GM19351 (cell line): ENCODE results near the gene SEC14L3.

ENCODE experiments used
- ATAC-seq: cut with Tn5 transposase; IDR thresholded peaks from one replicate; pipeline ENCODE4 v1.9.1; 2021; ENCODE audit warnings: mild to moderate bottlenecking, moderate library complexity; ENCODE audit not compliant: unreplicated experiment

Gene SEC14L3

DNA sequence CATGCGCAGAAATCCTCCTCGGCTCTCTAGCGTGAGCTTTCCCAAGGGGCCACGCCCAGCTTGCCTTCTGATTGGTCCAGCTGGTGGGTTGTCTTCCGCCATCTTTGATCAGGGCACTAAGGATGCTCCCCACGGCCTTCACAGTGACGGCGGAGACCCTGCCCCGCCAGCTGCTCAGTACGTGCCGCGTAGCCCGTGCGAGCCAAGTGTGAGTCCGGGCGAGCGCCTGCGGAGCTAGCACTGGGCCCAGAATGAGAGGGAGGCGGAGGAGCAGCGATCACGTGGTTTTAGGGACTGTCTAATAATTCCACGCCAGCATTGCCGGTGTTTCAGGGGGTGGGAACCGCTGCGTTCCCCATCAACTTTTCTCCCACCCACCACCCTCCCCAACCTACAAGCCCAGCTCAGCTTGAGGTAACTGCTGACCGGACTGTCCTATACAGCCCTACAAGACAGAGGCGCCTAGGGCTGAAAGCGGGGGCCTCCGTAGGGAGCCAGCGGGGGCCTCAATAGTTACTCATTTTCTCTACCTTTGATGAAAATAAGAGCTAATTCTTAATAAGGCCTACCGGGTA is 47.8 kb downstream of the SEC14L3 start:
- ATAC-seq = peak; percentile 84

DNA sequence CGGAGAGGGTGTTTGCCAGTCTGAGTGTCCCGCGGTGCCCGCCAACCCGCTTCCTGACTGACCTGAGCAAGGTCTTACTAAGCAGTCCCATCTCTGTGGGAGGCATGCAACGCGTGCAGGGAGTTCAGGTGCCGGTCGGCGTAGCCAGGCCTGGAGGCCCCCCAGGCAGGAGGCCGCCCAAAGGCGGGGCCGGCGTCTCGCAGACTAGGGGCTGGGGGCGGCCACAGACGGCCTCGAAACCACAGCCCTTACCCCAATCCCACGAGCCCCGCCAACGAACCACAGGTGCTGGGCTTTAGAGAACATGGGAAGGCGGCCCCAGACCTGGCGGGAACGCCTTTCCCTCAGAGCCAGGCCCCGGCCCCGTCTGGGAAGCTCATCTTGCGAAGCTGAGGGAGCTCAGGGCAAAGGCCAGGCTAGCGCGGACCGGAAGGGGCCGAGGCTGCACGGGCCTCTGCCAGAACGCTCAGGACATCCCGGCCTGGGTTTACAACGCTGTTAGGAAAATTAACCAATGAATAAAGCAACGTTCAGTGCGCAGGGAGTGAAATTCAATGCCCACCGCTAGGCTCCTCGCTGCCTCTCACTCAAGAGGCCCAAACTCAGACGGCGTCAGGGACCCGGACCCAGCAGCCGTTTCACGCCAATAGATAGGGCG is 48.4 kb downstream of the SEC14L3 start:
- ATAC-seq = peak; percentile 23

DNA sequence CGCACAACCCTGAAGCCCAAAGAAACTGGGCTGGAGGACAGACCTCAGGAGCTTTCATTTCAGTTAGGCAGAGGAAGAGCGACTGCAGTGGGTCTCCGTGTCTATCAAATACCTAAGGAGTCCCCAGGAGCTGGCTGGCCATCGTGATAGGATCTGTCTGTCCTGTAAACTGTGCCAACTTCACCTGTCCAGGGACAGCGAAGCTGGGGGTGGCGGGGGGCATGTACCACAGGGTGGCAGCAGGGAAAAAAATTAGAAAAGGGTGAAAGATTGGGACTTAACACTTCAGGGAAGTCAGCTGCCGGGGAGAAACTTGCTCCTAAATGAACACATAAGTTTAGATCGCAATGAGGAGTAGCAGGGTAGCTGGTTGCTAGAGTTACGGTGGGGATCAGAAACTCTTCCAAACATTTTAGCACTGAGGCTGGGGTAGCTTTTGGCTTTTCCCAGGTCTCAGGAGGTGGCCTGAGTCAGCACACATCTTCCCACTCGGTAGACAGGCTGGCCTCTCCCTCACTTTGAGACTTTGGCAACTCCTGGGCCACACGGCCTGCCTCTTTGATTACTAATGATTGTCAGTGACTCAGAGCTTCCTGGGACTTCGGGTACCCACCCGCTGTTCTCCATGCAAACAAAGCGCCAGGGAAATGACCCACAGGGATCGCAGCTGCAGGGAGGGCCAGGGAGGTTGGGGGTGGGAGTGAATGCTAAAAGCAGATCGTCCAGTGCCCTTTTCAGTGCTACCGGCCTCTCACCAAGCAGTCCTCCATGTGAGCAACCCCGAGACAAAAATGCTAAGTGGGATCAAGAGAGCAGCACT is 49.1 kb downstream of the SEC14L3 start:
- ATAC-seq = no peak

DNA sequence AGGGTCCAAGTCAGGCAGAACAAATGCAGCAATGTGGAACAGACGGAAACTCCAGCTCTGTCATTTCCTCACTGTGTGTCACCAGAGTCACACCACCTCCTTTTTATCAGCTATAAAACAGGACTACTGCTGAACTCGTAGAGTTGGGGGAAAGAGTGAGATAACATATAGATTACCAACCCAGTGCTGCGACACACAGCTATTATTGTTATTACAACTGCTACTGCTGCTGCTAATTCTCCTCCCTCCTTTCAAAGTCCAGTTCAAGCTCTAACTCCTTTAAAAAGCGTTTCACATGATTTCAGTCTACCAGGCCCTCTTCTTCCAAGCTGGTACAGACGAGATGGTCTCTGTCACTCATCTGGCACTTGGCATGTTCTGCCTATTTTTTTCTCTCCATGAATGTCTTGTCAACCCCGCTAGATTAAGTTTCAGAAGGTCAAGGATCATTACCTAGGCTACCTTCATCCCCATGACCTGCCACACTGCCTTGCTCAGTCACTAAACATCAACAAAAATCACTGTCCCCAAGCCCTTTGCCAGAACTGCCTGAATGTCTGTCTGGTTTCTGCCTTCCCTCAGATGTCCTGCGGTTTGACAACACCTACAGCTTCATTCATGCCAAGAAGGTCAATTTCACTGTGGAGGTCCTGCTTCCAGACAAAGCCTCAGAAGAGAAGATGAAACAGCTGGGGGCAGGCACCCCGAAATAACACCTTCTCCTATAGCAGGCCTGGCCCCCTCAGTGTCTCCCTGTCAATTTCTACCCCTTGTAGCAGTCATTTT is 49.9 kb downstream of the SEC14L3 start:
- no peak for ATAC-seq

DNA sequence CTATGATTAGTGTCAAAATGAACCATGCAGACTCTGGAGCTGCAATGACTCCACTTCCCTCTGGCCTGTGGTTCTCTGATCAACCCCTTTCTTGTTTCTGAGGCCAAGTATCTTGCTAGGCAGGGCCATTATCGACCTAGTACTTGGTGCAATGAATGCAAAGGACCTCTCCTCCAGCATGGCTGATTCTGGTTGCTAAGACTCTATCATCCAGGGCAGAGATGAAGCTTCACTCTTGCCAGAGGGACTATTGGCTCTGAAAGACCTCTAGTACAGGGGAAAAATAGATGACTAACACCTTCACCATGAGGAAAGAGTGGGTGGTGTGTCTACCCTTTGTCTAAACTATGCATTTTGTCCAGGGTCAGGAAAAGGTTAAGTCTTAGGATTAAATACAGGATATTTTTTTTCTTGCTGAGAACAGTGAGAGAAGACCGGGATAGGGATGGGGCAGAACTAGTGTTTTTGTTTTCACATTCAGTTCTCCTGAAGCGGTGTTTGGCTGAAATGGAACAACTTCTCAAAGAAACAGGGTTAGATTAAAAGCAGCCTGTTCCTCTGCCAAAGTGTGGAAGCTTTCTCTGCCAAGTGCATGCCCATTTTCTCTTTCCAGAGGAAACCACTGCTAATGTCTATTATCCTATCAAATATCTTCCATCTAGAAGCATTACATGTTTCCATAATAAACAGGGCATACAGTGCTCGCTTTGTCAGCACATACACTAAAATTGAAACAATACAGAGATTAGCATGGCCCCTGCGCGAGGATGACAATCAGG is 51.3 kb downstream of the SEC14L3 start:
- no peak for ATAC-seq

DNA sequence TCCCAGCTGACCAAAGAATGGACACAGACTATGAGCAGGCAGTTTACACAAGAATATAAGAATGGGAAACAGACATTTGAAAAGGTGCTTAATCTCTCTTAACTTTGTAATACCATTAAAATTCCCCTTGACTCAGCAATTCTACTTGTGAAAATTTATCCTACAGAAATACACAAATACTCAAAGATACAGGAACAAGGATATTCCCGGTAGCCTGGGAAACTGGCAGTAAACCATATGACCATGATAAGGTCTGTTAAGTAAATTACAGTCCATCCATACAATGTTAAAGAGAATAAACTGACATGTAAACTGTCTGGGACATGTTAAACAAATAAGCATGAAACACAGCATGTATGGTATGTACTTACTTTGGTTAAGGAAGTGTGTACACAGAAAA is 55.0 kb downstream of the SEC14L3 start:
- ATAC-seq = no peak

DNA sequence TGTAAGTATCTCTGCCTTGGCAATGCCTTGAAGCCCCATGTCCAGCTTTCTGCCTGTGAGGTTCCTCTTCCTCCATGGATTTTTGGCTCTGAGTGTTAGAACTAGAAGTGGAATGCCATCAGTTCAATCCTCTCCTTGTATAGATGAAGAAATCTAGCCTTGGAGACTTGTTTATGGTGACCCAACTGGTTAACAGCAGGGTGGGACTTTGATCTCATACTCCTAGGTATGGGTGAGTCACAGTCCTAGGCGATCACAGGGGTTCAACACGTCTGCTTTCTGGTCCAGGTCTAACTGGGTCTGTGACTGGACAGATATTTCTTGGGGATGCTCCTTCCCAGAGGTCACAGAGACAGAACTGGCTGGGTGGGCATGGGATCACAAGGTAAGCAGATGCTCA is 55.4 kb downstream of the SEC14L3 start:
- ATAC-seq = no peak

DNA sequence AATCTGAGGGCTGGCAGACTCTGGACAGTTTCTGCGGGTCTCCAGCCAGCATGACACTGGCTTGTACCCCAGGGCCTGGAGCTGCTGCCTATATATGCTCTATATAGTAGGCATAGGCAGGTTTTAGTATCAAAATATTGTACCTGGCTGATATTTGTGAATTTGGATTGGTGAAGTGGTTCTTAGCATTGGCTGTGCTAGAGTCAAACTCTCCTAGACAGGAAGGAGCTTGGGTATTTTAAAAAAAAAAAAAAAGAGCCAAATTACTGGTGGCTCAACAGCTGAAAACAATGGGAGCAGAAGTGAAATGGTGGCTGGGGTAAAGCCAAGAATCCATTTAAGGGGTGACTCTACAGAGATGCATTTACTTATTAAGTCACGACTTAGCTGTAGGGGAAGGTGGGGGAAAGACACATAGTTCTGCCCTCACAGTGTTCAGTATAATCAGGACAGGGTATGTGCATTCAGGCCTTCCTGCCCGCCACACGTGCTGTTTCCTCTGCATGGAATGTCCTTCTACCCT is 57.2 kb downstream of the SEC14L3 start:
- ATAC-seq = no peak

DNA sequence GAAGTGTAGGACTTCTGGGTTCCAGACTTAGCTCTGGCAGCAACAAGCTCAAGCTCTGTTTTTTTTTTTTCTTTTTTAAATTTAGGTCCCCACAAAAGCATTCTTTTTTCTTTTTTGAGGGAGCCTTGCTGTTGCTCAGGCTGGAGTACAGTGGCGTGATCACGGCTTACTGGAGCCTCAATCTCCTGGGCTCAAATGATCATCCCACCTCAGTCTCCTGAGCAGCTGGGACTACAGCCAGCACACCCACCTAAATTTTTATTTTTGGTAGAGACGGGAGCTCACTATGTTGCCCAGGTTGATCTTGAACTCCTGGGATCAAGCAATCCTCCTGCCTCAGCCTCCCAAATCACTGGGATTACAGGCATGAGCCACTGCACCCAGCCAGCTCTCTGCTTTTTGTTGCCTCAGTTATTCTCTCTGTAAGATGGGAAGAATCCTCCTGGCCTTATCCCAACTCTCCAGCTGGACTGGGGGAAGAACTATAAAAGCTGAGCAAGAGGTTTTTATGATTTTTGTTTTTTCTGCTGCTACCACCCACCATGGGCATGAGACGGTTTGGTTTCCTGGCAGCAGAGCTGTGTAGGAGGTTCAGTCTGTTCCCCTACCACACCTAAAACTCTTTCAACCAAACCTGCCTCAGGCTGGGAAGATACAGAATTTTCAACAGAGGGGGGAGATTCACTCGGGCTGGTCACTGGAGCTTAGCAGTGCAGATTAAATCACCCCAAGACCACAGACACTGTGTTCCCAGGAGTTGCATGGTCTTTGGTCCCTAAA is 57.9 kb downstream of the SEC14L3 start:
- ATAC-seq = no peak

DNA sequence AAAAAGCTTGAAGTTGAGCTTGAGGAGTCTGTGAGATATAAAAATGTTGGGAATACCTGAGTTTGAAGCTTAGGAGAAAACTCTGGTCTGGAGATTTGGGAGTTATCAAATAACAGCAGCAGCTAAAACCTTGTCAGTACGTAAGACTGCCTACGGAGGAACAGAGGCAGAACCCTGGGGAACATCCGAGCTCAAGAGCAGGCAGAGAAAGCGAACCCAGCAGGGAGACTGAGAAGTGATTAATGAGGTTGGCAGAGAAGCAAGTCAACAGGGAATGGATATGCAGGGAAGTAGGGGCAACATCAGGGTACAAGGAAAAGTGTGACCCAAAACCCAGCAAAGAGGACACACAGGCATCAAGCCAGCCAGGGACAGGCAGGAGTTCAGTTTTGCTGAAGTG is 58.8 kb downstream of the SEC14L3 start:
- ATAC-seq = no peak

DNA sequence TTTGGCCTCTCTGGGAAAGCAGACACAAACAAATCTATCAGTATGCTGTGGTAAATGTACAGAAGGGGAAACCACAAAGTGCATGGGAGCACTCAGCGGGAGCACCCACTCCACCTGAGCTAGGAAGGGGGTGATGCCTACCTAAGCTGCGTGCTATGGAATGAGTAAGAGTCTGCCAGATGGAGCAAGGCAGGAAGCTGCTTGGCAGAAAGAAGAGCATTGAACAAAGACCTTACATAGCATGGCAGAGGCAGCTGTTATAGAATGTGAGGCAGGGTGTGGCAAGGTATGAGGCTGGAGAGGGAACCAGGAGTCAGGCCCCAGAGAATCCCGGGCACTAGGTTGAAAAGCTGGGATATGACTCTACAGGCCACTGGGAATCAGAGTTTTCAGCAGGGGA is 60.0 kb downstream of the SEC14L3 start:
- no peak for ATAC-seq
